Liver (tissue), 9 donors: ENCODE measurements around the gene HRH4. TPM values are rescaled to one million over a fixed set of nuclear protein-coding genes. Genes with fewer than 3 reads are reported as not detected.

Experiments
- DNase-seq: peaks from one replicate; pipeline ENCODE4 v3.0.0-alpha.2; 2017; ENCODE audit warnings: low spot score
- H3K27ac ChIP-seq, 2 donors: one replicate each; pipeline ENCODE4 v1.7.0; 2013; ENCODE audit warnings: inconsistent platforms in 2 of 2, low read length in 2 of 2, control low read depth in 1 of 2, low read depth in 1 of 2, mild to moderate bottlenecking in 1 of 2
- H3K27me3 ChIP-seq, 4 donors: one replicate each; pipeline versions ENCODE4 v1.6.1 to v1.7.0; 2013; ENCODE audit warnings: low read length in 3 of 4, inconsistent platforms in 1 of 4, mild to moderate bottlenecking in 1 of 4, moderate library complexity in 1 of 4; ENCODE audit not compliant: control insufficient read depth in 4 of 4, insufficient read depth in 4 of 4
- H3K36me3 ChIP-seq, 4 donors: one replicate each; pipeline versions ENCODE4 v1.6.1 to v1.7.0; 2013; ENCODE audit warnings: low read length in 3 of 4, mild to moderate bottlenecking in 3 of 4, low read depth in 1 of 4, moderate library complexity in 1 of 4; ENCODE audit not compliant: control insufficient read depth in 4 of 4, insufficient read depth in 3 of 4
- H3K4me1 ChIP-seq, 4 donors: one replicate each; pipeline versions ENCODE4 v1.6.1 to v1.7.0; 2013; ENCODE audit warnings: low read length in 3 of 4, mild to moderate bottlenecking in 3 of 4, moderate library complexity in 1 of 4; ENCODE audit not compliant: control insufficient read depth in 4 of 4, insufficient read depth in 4 of 4
- H3K4me3 ChIP-seq, 3 donors: one replicate each; pipeline versions ENCODE4 v1.6.1 to v1.7.0; 2013; ENCODE audit warnings: low read length in 3 of 3, control low read depth in 1 of 3, low read depth in 1 of 3, mild to moderate bottlenecking in 1 of 3
- H3K9ac ChIP-seq, 2 donors: one replicate each; pipeline ENCODE4 v1.7.0; 2013; ENCODE audit warnings: low read length in 2 of 2, mild to moderate bottlenecking in 2 of 2, moderate library complexity in 2 of 2, control low read depth in 1 of 2, low read depth in 1 of 2
- H3K9me3 ChIP-seq, 4 donors: one replicate each; pipeline versions ENCODE4 v1.6.1 to v1.7.0; 2013; ENCODE audit warnings: low read length in 3 of 4; ENCODE audit not compliant: control insufficient read depth in 4 of 4
- ATF3 ChIP-seq: IDR thresholded peaks from 2 replicates; pipeline ENCODE4 v1.6.1; 2016; ENCODE audit warnings: antibody characterized with exemption
- CTCF ChIP-seq: fragments of 150-350 bp; IDR thresholded peaks from 2 replicates; pipeline ENCODE4 v1.5.1; 2017; ENCODE audit warnings: improper control_type of control experiment, low read depth, low read length; ENCODE audit not compliant: missing input control
- EGR1 ChIP-seq, 2 donors: IDR thresholded peaks; 2 replicates each; pipeline ENCODE4 v1.6.1; 2016 to 2018; ENCODE audit warnings: antibody characterized with exemption in 2 of 2, low read depth in 2 of 2
- FOXA1 ChIP-seq: IDR thresholded peaks from 2 replicates; pipeline ENCODE4 v1.6.1; 2016; ENCODE audit warnings: antibody characterized with exemption
- FOXA2 ChIP-seq: IDR thresholded peaks from 2 replicates; pipeline ENCODE4 v1.6.1; 2016; ENCODE audit warnings: antibody characterized with exemption
- GABPA ChIP-seq, 2 donors: IDR thresholded peaks in 1 of 2; conservative IDR thresholded peaks in 1 of 2; 2 replicates each; pipeline ENCODE4 v1.6.1; 2016; ENCODE audit warnings: antibody characterized with exemption in 2 of 2, mild to moderate bottlenecking in 1 of 2, moderate library complexity in 1 of 2
- HNF4A ChIP-seq, 2 donors: conservative IDR thresholded peaks; 2 replicates each; pipeline ENCODE4 v1.6.1; 2016; ENCODE audit warnings: antibody characterized with exemption in 2 of 2, mild to moderate bottlenecking in 2 of 2
- HNF4G ChIP-seq: IDR thresholded peaks from 2 replicates; pipeline ENCODE4 v1.6.1; 2016; ENCODE audit warnings: antibody characterized with exemption
- JUND ChIP-seq, 2 donors: IDR thresholded peaks; 2 replicates each; pipeline ENCODE4 v1.6.1; 2016; ENCODE audit warnings: antibody characterized with exemption in 2 of 2
- MAX ChIP-seq: IDR thresholded peaks from 2 replicates; pipeline ENCODE4 v1.6.1; 2016; ENCODE audit warnings: antibody characterized with exemption
- NR2F2 ChIP-seq: IDR thresholded peaks from 2 replicates; pipeline ENCODE4 v1.6.1; 2016; ENCODE audit warnings: antibody characterized with exemption
- RAD21 ChIP-seq, 2 donors: IDR thresholded peaks; 2 replicates each; pipeline ENCODE4 v1.6.1; 2016; ENCODE audit warnings: antibody characterized with exemption in 2 of 2, mild to moderate bottlenecking in 2 of 2
- REST ChIP-seq: IDR thresholded peaks from 2 replicates; pipeline ENCODE4 v1.6.1; 2016; ENCODE audit warnings: antibody characterized with exemption, mild to moderate bottlenecking
- RXRA ChIP-seq, 2 donors: IDR thresholded peaks; 2 replicates each; pipeline ENCODE4 v1.6.1; 2017 to 2018; ENCODE audit warnings: antibody characterized with exemption in 2 of 2, mild to moderate bottlenecking in 1 of 2
- SP1 ChIP-seq: IDR thresholded peaks from 2 replicates; pipeline ENCODE4 v1.6.1; 2018; ENCODE audit warnings: antibody characterized with exemption, mild to moderate bottlenecking
- TAF1 ChIP-seq: conservative IDR thresholded peaks from 2 replicates; pipeline ENCODE4 v1.6.1; 2016; ENCODE audit warnings: antibody characterized with exemption, mild to moderate bottlenecking
- YY1 ChIP-seq: IDR thresholded peaks from 2 replicates; pipeline ENCODE4 v1.6.1; 2016; ENCODE audit warnings: antibody characterized with exemption, mild to moderate bottlenecking
- ZBTB33 ChIP-seq: IDR thresholded peaks from 2 replicates; pipeline ENCODE4 v1.6.1; 2016; ENCODE audit warnings: antibody characterized with exemption
- WGBS: extraction: QIAGEN DNeasy Blood & Tissue Kit; methylation state at CpG from one replicate; pipeline ENCODE4 v1.1.7; 2013; 5-methylcytosine and 5-hydroxymethylcytosine counted together
- polyA plus RNA-seq, 2 donors: library from polyadenylated mRNA; stranded (reverse) in 1 of 2; unstranded in 1 of 2; fragments of 200-250 nt in 1 of 2; fragments of >200 nt in 1 of 2; fragmentation: Nextera tagmentation in 1 of 2; extraction: Ambion mirVana in 1 of 2; gene quantifications; one replicate each; pipeline versions ENCODE4 v1.2.1 to v1.2.3, GENCODE V29; 2013 to 2015
- total RNA-seq, 2 donors: library from RNA; depleted of rRNA; stranded (reverse); fragments of >200 nt; gene quantifications; one replicate each; pipeline ENCODE4 v1.2.3, GENCODE V29; 2014
- donor health status: healthy.
- donor health status: healthy.
- donor health status: healthy.
- donor health status: healthy.
- donor health status: healthy.

HRH4 gene
- total and polyA plus RNA-seq, 4 donors: 0.02 to 0.19 (median 0.17) TPM; not detected in 1

- H3K4me1 ChIP-seq: peaks cover 0 to 4% (median 0%) of the 10 kb centered on the region in 4 donors
- no peak overlapping the region for H3K4me3 ChIP-seq
- DNase-seq: no peak
- H3K27me3 ChIP-seq: no peaks in the 10 kb centered on the region
- 91% methylated on average over 5 of the region's 5 CpGs for WGBS
- no peaks in the 10 kb centered on the region for H3K9me3 ChIP-seq
- TF ChIP-seq TAF1 (no peak), YY1 (no peak), MAX (no peak), JUND (IDR thresholded peaks at IDR 0.05) (no peak), GABPA (IDR thresholded peaks at IDR 0.05 in 1 of 2, conservative IDR thresholded peaks at IDR 0.05 in 1 of 2) (no peak), HNF4G (no peak), FOXA2 (no peak), CTCF (no peak), ATF3 (no peak), RXRA (IDR thresholded peaks at IDR 0.05) (no peak)
- H3K36me3 ChIP-seq: no peaks in the 10 kb centered on the region
- H3K9ac ChIP-seq: no peak overlapping the region
- H3K27ac ChIP-seq: no peak overlapping the region
These were observed 22.4 kb downstream of the HRH4 start for GRCh38 chr18:24482821-24483220.

- WGBS: 89% methylated on average over 3 of the region's 3 CpGs
- Histone ChIP-seq H3K9ac (no peak overlapping the region), H3K27me3 (no peaks in the 10 kb centered on the region), H3K4me3 (no peak overlapping the region), H3K27ac (no peak overlapping the region), H3K9me3 (no peaks in the 10 kb centered on the region), H3K4me1 (peaks cover 0 to 7% (median 0%) of the 10 kb centered on the region in 4 donors), H3K36me3 (no peaks in the 10 kb centered on the region)
- TF ChIP-seq RXRA (IDR thresholded peaks at IDR 0.05): no peak
- no peak for TF ChIP-seq ZBTB33
- no peak for TF ChIP-seq RAD21 (IDR thresholded peaks at IDR 0.05)
- no peak for TF ChIP-seq MAX
- no peak for TF ChIP-seq NR2F2
- no peak for TF ChIP-seq YY1
- no peak for TF ChIP-seq JUND (IDR thresholded peaks at IDR 0.05)
- no peak for TF ChIP-seq ATF3
- TF ChIP-seq TAF1: no peak
- TF ChIP-seq CTCF: no peak
- no peak for TF ChIP-seq HNF4G
- no peak for TF ChIP-seq REST
- no peak for TF ChIP-seq FOXA2
- no peak for TF ChIP-seq SP1
- TF ChIP-seq GABPA (IDR thresholded peaks at IDR 0.05 in 1 of 2, conservative IDR thresholded peaks at IDR 0.05 in 1 of 2): no peak
- no peak for TF ChIP-seq HNF4A (conservative IDR thresholded peaks at IDR 0.05)
- TF ChIP-seq EGR1 (IDR thresholded peaks at IDR 0.05; ENCODE audit: low read depth in 2 of 2): no peak
- no peak for TF ChIP-seq FOXA1
- no peak for DNase-seq
These were observed 25.2 kb downstream of the HRH4 start for GRCh38 chr18:24485681-24486080.
